ENCODE measurements around the gene ADIPOR2.

- TF ChIP-seq, protein P1, sequence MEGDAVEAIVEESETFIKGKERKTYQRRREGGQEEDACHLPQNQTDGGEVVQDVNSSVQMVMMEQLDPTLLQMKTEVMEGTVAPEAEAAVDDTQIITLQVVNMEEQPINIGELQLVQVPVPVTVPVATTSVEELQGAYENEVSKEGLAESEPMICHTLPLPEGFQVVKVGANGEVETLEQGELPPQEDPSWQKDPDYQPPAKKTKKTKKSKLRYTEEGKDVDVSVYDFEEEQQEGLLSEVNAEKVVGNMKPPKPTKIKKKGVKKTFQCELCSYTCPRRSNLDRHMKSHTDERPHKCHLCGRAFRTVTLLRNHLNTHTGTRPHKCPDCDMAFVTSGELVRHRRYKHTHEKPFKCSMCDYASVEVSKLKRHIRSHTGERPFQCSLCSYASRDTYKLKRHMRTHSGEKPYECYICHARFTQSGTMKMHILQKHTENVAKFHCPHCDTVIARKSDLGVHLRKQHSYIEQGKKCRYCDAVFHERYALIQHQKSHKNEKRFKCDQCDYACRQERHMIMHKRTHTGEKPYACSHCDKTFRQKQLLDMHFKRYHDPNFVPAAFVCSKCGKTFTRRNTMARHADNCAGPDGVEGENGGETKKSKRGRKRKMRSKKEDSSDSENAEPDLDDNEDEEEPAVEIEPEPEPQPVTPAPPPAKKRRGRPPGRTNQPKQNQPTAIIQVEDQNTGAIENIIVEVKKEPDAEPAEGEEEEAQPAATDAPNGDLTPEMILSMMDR (IDR thresholded peaks at IDR 0.05) = no peak
- TF ChIP-seq POLR2AphosphoS5 (IDR thresholded peaks at IDR 0.05; ENCODE audit: insufficient read depth in 1 of 2, low read depth in 1 of 2) (no peak), POLR2A (IDR thresholded peaks at IDR 0.05) (no peak)
These were observed 142.7 kb downstream of the ADIPOR2 start for GRCh38 chr12:1833596-1834028.
